ENCODE data around the gene TMEM140. TPM values are rescaled to one million over a fixed set of nuclear protein-coding genes. Genes with fewer than 3 reads are reported as not detected.

The TMEM140 gene
- total RNA-seq, 4 donors from 2014 or later = 116 to 179 (median 145) TPM

GRCh38 chr7:135186261-135186540, 38.3 kb downstream of the TMEM140 start:
- DNase-seq (no peak), ATAC-seq (no peak)
- TF ChIP-seq CTCF (IDR thresholded peaks at IDR 0.05 in 4 of 5, conservative IDR thresholded peaks at IDR 0.05 in 1 of 5) (no peak), POLR2A (IDR thresholded peaks at IDR 0.05) (no peak)
- in situ Hi-C loops (cut with MboI; ENCODE audit: low sequenced_read_pairs in 4 of 4) = loop anchor here in 2 of 4 donors (25.0 kb wide), 2 partner anchors 199 to 524 kb away; partner anchors contain the start of gene AGBL3 (in 1 of the 2)
- Histone ChIP-seq H3K9me3 (peaks cover 0 to under 1% (median 0%) of the 10 kb centered on the region in 3 donors), H3K27ac (no peak overlapping the region), H3K36me3 (peaks cover 0 to 89% of the 10 kb centered on the region in 2 donors), H3K4me1 (peaks cover 0 to 5% of the 10 kb centered on the region in 2 donors), H3K4me3 (no peak overlapping the region), H3K27me3 (no peaks in the 10 kb centered on the region)
- intact Hi-C loops (cut with DNase I; ENCODE audit: low total_unique reads) = no loop called here

- Histone ChIP-seq H3K27ac (no peak overlapping the region), H3K9me3 (no peaks in the 10 kb centered on the region), H3K4me3 (no peak overlapping the region), H3K27me3 (no peaks in the 10 kb centered on the region), H3K36me3 (peaks cover 0 to 82% of the 10 kb centered on the region in 2 donors), H3K4me1 (peaks cover 0 to 5% of the 10 kb centered on the region in 2 donors)
- DNase-seq = no peak
- in situ Hi-C loops (cut with MboI; ENCODE audit: low sequenced_read_pairs in 4 of 4) = loop anchor here in 2 of 4 donors (25.0 kb wide), 2 partner anchors 200 to 525 kb away; partner anchors contain the start of gene AGBL3 (in 1 of the 2)
- intact Hi-C loops (cut with DNase I; ENCODE audit: low total_unique reads) = no loop called here
- ATAC-seq = no peak
- TF ChIP-seq CTCF (IDR thresholded peaks at IDR 0.05 in 4 of 5, conservative IDR thresholded peaks at IDR 0.05 in 1 of 5) = no peak
Observed at GRCh38 chr7:135186841-135187253, 39.0 kb downstream of the TMEM140 start.

GRCh38 chr7:135188298-135188984, 40.6 kb downstream of the TMEM140 start:
- no peaks in the 10 kb centered on the region for H3K27me3 ChIP-seq
- ATAC-seq = no peak
- no peak for DNase-seq
- H3K4me3 ChIP-seq = no peak overlapping the region
- peaks cover 0 to 5% of the 10 kb centered on the region in 2 donors for H3K4me1 ChIP-seq
- no peak overlapping the region for H3K27ac ChIP-seq
- TF ChIP-seq POLR2A (IDR thresholded peaks at IDR 0.05) = no peak
- TF ChIP-seq CTCF (IDR thresholded peaks at IDR 0.05 in 4 of 5, conservative IDR thresholded peaks at IDR 0.05 in 1 of 5) = no peak
- in situ Hi-C loops (cut with MboI; ENCODE audit: low sequenced_read_pairs in 4 of 4) (loop anchor here in 2 of 4 donors (25.0 kb wide), 2 partner anchors 201 to 526 kb away; partner anchors contain the start of gene AGBL3 (in 1 of the 2)), intact Hi-C loops (cut with DNase I; ENCODE audit: low total_unique reads) (no loop called here)
- H3K36me3 ChIP-seq = peaks cover 0 to 80% of the 10 kb centered on the region in 2 donors
- H3K9me3 ChIP-seq = no peaks in the 10 kb centered on the region

GRCh38 chr7:135189221-135189662, 41.4 kb downstream of the TMEM140 start:
- in situ Hi-C loops (cut with MboI; ENCODE audit: low sequenced_read_pairs in 4 of 4) (loop anchor here in 2 of 4 donors (25.0 kb wide), 2 partner anchors 202 to 527 kb away; partner anchors contain the start of gene AGBL3 (in 1 of the 2)), intact Hi-C loops (cut with DNase I; ENCODE audit: low total_unique reads) (no loop called here)
- ATAC-seq (peak in 1 of 2 donors; percentile 18), DNase-seq (no peak)
- Histone ChIP-seq H3K9me3 (no peaks in the 10 kb centered on the region), H3K4me1 (peaks cover 0 to 5% of the 10 kb centered on the region in 2 donors), H3K36me3 (peaks cover 0 to 81% of the 10 kb centered on the region in 2 donors), H3K27me3 (no peaks in the 10 kb centered on the region), H3K27ac (no peak overlapping the region), H3K4me3 (no peak overlapping the region)
- TF ChIP-seq POLR2A (IDR thresholded peaks at IDR 0.05) = no peak
- no peak for TF ChIP-seq CTCF (IDR thresholded peaks at IDR 0.05 in 4 of 5, conservative IDR thresholded peaks at IDR 0.05 in 1 of 5)

Data from gastrocnemius medialis (tissue), 4 donors.